22Rv1 (cell line): Measurements from ENCODE around the gene USP4.

Experiments used
- ZFX ChIP-seq: fragments of 450-650 bp; IDR thresholded peaks from 2 replicates; pipeline ENCODE4 v1.6.1; 2017; ENCODE audit warnings: antibody characterized with exemption, borderline replicate concordance
- TF ChIP-seq, protein P1 (sequence below): fragments of 450-650 bp; IDR thresholded peaks from 2 replicates; pipeline ENCODE4 v1.5.1; 2017; ENCODE audit warnings: mild to moderate bottlenecking

- TF ChIP-seq, protein P1, sequence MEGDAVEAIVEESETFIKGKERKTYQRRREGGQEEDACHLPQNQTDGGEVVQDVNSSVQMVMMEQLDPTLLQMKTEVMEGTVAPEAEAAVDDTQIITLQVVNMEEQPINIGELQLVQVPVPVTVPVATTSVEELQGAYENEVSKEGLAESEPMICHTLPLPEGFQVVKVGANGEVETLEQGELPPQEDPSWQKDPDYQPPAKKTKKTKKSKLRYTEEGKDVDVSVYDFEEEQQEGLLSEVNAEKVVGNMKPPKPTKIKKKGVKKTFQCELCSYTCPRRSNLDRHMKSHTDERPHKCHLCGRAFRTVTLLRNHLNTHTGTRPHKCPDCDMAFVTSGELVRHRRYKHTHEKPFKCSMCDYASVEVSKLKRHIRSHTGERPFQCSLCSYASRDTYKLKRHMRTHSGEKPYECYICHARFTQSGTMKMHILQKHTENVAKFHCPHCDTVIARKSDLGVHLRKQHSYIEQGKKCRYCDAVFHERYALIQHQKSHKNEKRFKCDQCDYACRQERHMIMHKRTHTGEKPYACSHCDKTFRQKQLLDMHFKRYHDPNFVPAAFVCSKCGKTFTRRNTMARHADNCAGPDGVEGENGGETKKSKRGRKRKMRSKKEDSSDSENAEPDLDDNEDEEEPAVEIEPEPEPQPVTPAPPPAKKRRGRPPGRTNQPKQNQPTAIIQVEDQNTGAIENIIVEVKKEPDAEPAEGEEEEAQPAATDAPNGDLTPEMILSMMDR: no peak
- TF ChIP-seq ZFX: no peak
These were observed 82.7 kb downstream of the USP4 start for GRCh38 chr3:49257187-49257586.
